ENCODE results near the gene TMEM63B. TPM values are rescaled to one million over a fixed set of nuclear protein-coding genes. Genes with fewer than 3 reads are reported as not detected.

Gene TMEM63B
- total and polyA plus RNA-seq, 9 of the 15 experiments (the other 6 are each of a cell fraction or from before 2014, with no cell fraction given): 0.14 to 39.4 (median 14.4) TPM

DNA sequence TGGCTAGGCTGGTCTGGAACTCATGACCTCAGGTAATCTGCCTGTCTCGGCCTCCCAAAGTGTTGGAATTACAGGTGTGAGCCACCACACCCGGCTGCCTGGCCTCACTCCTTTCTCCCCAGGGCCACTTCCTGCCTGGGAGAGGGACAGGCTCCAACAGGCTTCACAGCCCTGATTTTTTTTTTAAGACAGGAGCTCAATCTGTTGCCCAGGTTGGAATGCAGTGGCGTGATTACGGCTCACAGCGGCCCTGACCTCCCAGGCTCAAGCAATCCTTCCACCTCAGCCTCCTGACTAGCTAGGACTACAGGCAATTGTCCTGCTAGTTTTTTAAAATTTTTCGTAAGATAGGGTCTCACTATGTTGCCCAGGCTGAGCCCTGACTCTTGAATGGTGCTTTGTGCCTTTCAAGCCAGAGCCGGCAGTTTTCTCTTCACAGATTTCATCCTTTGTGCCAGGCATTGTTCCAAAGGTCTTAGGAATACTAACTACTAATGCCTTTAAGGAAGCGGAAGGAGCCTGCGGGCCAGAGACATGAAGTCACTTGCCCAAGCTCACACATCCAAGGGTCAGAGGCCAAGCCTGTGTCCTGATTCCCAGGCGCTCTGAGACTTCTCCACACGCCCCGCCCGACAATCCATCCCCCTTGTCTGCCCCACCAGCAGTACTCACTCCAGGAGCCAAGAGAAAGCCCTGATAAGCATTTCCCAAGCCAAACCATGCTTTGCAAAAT, 50.5 kb downstream of the TMEM63B start:
- no peak for ATAC-seq
- Histone ChIP-seq H3K9me1 (ENCODE audit: control insufficient read depth, insufficient read depth, low read length) (no peaks in the 10 kb centered on the region), H3K79me2 (ENCODE audit: control insufficient read depth, insufficient read depth, low read length) (no peaks in the 10 kb centered on the region), H3K36me3 (ENCODE audit: control insufficient read depth, insufficient read depth, low read length) (no peaks in the 10 kb centered on the region), H3K4me1 (replicated peaks in 1 of 2; ENCODE audit: control insufficient read depth in 2 of 2, insufficient read depth in 2 of 2, low read length in 2 of 2) (peaks cover 2 to 16% of the 10 kb centered on the region in 2 experiments; a peak in 2 of 5 replicates), H3K4me3 (no peak overlapping the region), H2AFZ (ENCODE audit: low read depth, low read length) (no peak overlapping the region), H3K27ac (ENCODE audit: extremely low read depth, low read depth, low read length) (no peak overlapping the region), H3K27me3 (ENCODE audit: control insufficient read depth in 2 of 2, insufficient read depth in 2 of 2, low read length in 2 of 2) (peaks cover 2 to 21% of the 10 kb centered on the region in 2 experiments; a peak in 2 of 5 replicates), H4K20me1 (replicated peaks; ENCODE audit: control insufficient read depth, insufficient read depth, low read length) (no peaks in the 10 kb centered on the region), H3K9ac (ENCODE audit: insufficient read depth in 1 of 2, low read depth in 2 of 2, low read length in 2 of 2) (no peak overlapping the region), H3K9me3 (replicated peaks; ENCODE audit: control insufficient read depth, insufficient read depth, low read depth, low read length) (no peaks in the 10 kb centered on the region), H3K4me2 (ENCODE audit: insufficient read depth, low read length) (no peak overlapping the region)
- ChIA-PET CTCF (ENCODE audit: low intra/inter-chr PET ratio) (no interaction called here), POLR2A (interaction anchor here (0.7 to 1.2 kb wide), 4 partner anchors 9 to 270 kb away, joined by 3 to 4 read pairs (median 4); no protein-coding TSS in a partner anchor)
- in situ Hi-C loops (cut with MboI): no loop called here
- no peak for FAIRE-seq
- TF ChIP-seq PURB (CRISPR knock-in tag; IDR thresholded peaks at IDR 0.05; ENCODE audit: low read depth) (no peak), CBX2 (IDR thresholded peaks at IDR 0.05; ENCODE audit: insufficient read depth, low read length, poor library complexity, severe bottlenecking) (no peak), PHTF2 (CRISPR knock-in tag; IDR thresholded peaks at IDR 0.05) (no peak), ZNF511 (CRISPR knock-in tag; IDR thresholded peaks at IDR 0.05) (no peak), ZNF121 (CRISPR knock-in tag; conservative IDR thresholded peaks at IDR 0.05) (peak; percentile 62), CHCHD3 (CRISPR knock-in tag; IDR thresholded peaks at IDR 0.05) (no peak), GABPA (tag; conservative IDR thresholded peaks at IDR 0.05; ENCODE audit: low read depth) (no peak), RBM34 (IDR thresholded peaks at IDR 0.05; ENCODE audit: borderline replicate concordance, insufficient read depth, low read length) (no peak)
- TF ChIP-seq, protein P1, sequence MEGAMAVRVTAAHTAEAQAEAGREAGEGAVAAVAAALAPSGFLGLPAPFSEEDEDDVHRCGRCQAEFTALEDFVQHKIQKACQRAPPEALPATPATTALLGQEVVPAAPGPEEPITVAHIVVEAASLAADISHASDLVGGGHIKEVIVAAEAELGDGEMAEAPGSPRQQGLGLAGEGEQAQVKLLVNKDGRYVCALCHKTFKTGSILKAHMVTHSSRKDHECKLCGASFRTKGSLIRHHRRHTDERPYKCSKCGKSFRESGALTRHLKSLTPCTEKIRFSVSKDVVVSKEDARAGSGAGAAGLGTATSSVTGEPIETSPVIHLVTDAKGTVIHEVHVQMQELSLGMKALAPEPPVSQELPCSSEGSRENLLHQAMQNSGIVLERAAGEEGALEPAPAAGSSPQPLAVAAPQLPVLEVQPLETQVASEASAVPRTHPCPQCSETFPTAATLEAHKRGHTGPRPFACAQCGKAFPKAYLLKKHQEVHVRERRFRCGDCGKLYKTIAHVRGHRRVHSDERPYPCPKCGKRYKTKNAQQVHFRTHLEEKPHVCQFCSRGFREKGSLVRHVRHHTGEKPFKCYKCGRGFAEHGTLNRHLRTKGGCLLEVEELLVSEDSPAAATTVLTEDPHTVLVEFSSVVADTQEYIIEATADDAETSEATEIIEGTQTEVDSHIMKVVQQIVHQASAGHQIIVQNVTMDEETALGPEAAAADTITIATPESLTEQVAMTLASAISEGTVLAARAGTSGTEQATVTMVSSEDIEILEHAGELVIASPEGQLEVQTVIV (CRISPR knock-in tag; IDR thresholded peaks at IDR 0.05; ENCODE audit: borderline replicate concordance): no peak
- WGBS (ENCODE audit: insufficient coverage, low coverage, missing lambda C conversion rate): 23% methylated on average over 13 of the region's 13 CpGs
- intact Hi-C loops (cut with micrococcal nuclease): no loop called here
- no peak for DNase-seq (ENCODE audit: extremely low read depth in 1 of 4, low spot score in 3 of 4)
- no TSS peak for BruUV-seq (replicated peaks)
